Lower leg skin (tissue), 3 donors: Measurements from ENCODE around the gene STRIP2.

Experiments used
- CTCF ChIP-seq, 3 donors: fragments of 450-650 bp; IDR thresholded peaks; one replicate each; pipeline ENCODE4 v1.5.1; 2016; ENCODE audit warnings: antibody characterized with exemption in 3 of 3, mild to moderate bottlenecking in 3 of 3, moderate library complexity in 2 of 3
- POLR2A ChIP-seq, 2 donors: fragments of 450-650 bp; IDR thresholded peaks; one replicate each; pipeline ENCODE4 v1.6.1; 2016 to 2017; ENCODE audit warnings: antibody characterized with exemption in 2 of 2, mild to moderate bottlenecking in 1 of 2, moderate library complexity in 1 of 2

GRCh38 chr7:129453510-129454248 is 19.4 kb downstream of the STRIP2 start:
- no peak for TF ChIP-seq CTCF (IDR thresholded peaks at IDR 0.05)
- no peak for TF ChIP-seq POLR2A (IDR thresholded peaks at IDR 0.05)
